ENCODE measurements around the gene ANKRD17.
"Not testable (repeated sequence)": the region's sequence is repeated elsewhere in the genome, so short reads cannot be mapped to it uniquely, and the experiment has no call there.

ANKRD17 gene

GRCh38 chr4:73211968-73212367 lies 46.6 kb downstream of the ANKRD17 start:
- Histone ChIP-seq H3K27me3 (replicated peaks; ENCODE audit: insufficient read depth, low read length) (no peaks in the 10 kb centered on the region), H3K4me3 (ENCODE audit: low read length) (no peak overlapping the region), H3K9me2 (replicated peaks; ENCODE audit: insufficient read depth, low read length) (no peaks in the 10 kb centered on the region), H4K20me1 (ENCODE audit: insufficient read depth, low read length) (peaks cover 9% of the 10 kb centered on the region; the same call in 1 of the 2 replicates), H2AFZ (ENCODE audit: low read length) (no peak overlapping the region), H3K36me3 (replicated peaks; ENCODE audit: insufficient read depth, low read length) (no peaks in the 10 kb centered on the region), H3K79me2 (ENCODE audit: low read length) (peaks cover 97% of the 10 kb centered on the region), H3K9me3 (replicated peaks; ENCODE audit: insufficient read depth, low read length) (no peaks in the 10 kb centered on the region), H3K27ac (ENCODE audit: low read length) (no peak overlapping the region), H3F3A (ENCODE audit: insufficient read depth, low read length) (no peaks in the 10 kb centered on the region), H3K9ac (ENCODE audit: low read length) (no peak overlapping the region), H3K4me2 (ENCODE audit: low read depth, low read length) (no peak overlapping the region), H3K4me1 (ENCODE audit: low read length) (no peaks in the 10 kb centered on the region)
- TF ChIP-seq EZH2phosphoT487 (IDR thresholded peaks at IDR 0.05; ENCODE audit: low read length) (no peak), EZH2 (optimal IDR thresholded peaks at IDR 0.05; ENCODE audit: low read depth, low read length) (no peak)
- no peak for DNase-seq

- no peak overlapping the region for H3K4me3 ChIP-seq (ENCODE audit: low read length)
- H3K27ac ChIP-seq (ENCODE audit: low read length), result no peak overlapping the region
- no peaks in the 10 kb centered on the region for H3F3A ChIP-seq (ENCODE audit: insufficient read depth, low read length)
- DNase-seq, result no peak
- peaks cover 18% of the 10 kb centered on the region for H4K20me1 ChIP-seq (ENCODE audit: insufficient read depth, low read length)
- H3K36me3 ChIP-seq (replicated peaks; ENCODE audit: insufficient read depth, low read length), result no peaks in the 10 kb centered on the region
- H3K27me3 ChIP-seq (replicated peaks; ENCODE audit: insufficient read depth, low read length), result no peaks in the 10 kb centered on the region
- H3K4me2 ChIP-seq (ENCODE audit: low read depth, low read length), result no peak overlapping the region
- H3K9ac ChIP-seq (ENCODE audit: low read length), result no peak overlapping the region
- H3K4me1 ChIP-seq (ENCODE audit: low read length), result no peaks in the 10 kb centered on the region
- TF ChIP-seq CTCF (IDR thresholded peaks at IDR 0.05; ENCODE audit: low read length) (no peak), EZH2 (optimal IDR thresholded peaks at IDR 0.05; ENCODE audit: low read depth, low read length) (no peak), EZH2phosphoT487 (IDR thresholded peaks at IDR 0.05; ENCODE audit: low read length) (no peak)
- peaks cover 99% of the 10 kb centered on the region for H3K79me2 ChIP-seq (ENCODE audit: low read length)
- no peaks in the 10 kb centered on the region for H3K9me2 ChIP-seq (replicated peaks; ENCODE audit: insufficient read depth, low read length)
- H3K9me3 ChIP-seq (replicated peaks; ENCODE audit: insufficient read depth, low read length), result no peaks in the 10 kb centered on the region
- H2AFZ ChIP-seq (ENCODE audit: low read length), result no peak overlapping the region
Measured at GRCh38 chr4:73208376-73208775, 50.2 kb downstream of the ANKRD17 start.

GRCh38 chr4:73206236-73206635 lies 52.4 kb downstream of the ANKRD17 start:
- DNase-seq, result no peak
- TF ChIP-seq CTCF (IDR thresholded peaks at IDR 0.05; ENCODE audit: low read length), result no peak
- no peak for TF ChIP-seq EZH2 (optimal IDR thresholded peaks at IDR 0.05; ENCODE audit: low read depth, low read length)
- TF ChIP-seq EZH2phosphoT487 (IDR thresholded peaks at IDR 0.05; ENCODE audit: low read length), result no peak
- H4K20me1 ChIP-seq (ENCODE audit: insufficient read depth, low read length), result peaks cover 34% of the 10 kb centered on the region
- H3K9me3 ChIP-seq (replicated peaks; ENCODE audit: insufficient read depth, low read length), result no peaks in the 10 kb centered on the region
- H3K9ac ChIP-seq (ENCODE audit: low read length), result no peak overlapping the region
- H3K9me2 ChIP-seq (replicated peaks; ENCODE audit: insufficient read depth, low read length), result no peaks in the 10 kb centered on the region
- H3K27ac ChIP-seq (ENCODE audit: low read length), result no peak overlapping the region
- peaks cover 100% of the 10 kb centered on the region for H3K79me2 ChIP-seq (ENCODE audit: low read length)
- H3K4me1 ChIP-seq (ENCODE audit: low read length), result no peaks in the 10 kb centered on the region
- H3K4me2 ChIP-seq (ENCODE audit: low read depth, low read length), result no peak overlapping the region
- no peaks in the 10 kb centered on the region for H3K27me3 ChIP-seq (replicated peaks; ENCODE audit: insufficient read depth, low read length)
- no peaks in the 10 kb centered on the region for H3K36me3 ChIP-seq (replicated peaks; ENCODE audit: insufficient read depth, low read length)
- no peaks in the 10 kb centered on the region for H3F3A ChIP-seq (ENCODE audit: insufficient read depth, low read length)
- H3K4me3 ChIP-seq (ENCODE audit: low read length), result no peak overlapping the region
- no peak overlapping the region for H2AFZ ChIP-seq (ENCODE audit: low read length)

GRCh38 chr4:73205482-73205881 lies 53.1 kb downstream of the ANKRD17 start:
- no peak overlapping the region for H3K27ac ChIP-seq (ENCODE audit: low read length)

GRCh38 chr4:73203976-73204375 lies 54.6 kb downstream of the ANKRD17 start:
- H3K27ac ChIP-seq (ENCODE audit: low read length); H3F3A ChIP-seq (ENCODE audit: insufficient read depth, low read length); H3K9me3 ChIP-seq (replicated peaks; ENCODE audit: insufficient read depth, low read length); H3K27me3 ChIP-seq (replicated peaks; ENCODE audit: insufficient read depth, low read length); H3K9ac ChIP-seq (ENCODE audit: low read length); H3K4me3 ChIP-seq (ENCODE audit: low read length); H3K4me2 ChIP-seq (ENCODE audit: low read depth, low read length); H3K4me1 ChIP-seq (ENCODE audit: low read length); H2AFZ ChIP-seq (ENCODE audit: low read length); H3K9me2 ChIP-seq (replicated peaks; ENCODE audit: insufficient read depth, low read length); H3K36me3 ChIP-seq (replicated peaks; ENCODE audit: insufficient read depth, low read length); DNase-seq: not testable (repeated sequence)
- Histone ChIP-seq H4K20me1 (ENCODE audit: insufficient read depth, low read length) (peaks cover 38% of the 10 kb centered on the region), H3K79me2 (ENCODE audit: low read length) (peaks cover 99% of the 10 kb centered on the region)

More at GRCh38 chr4:73205482-73205881, 53.1 kb downstream of the ANKRD17 start:
- Histone ChIP-seq H3K36me3 (replicated peaks; ENCODE audit: insufficient read depth, low read length) (no peaks in the 10 kb centered on the region), H3K9me3 (replicated peaks; ENCODE audit: insufficient read depth, low read length) (no peaks in the 10 kb centered on the region), H3K9me2 (replicated peaks; ENCODE audit: insufficient read depth, low read length) (no peaks in the 10 kb centered on the region), H3K9ac (ENCODE audit: low read length) (no peak overlapping the region), H3K4me1 (ENCODE audit: low read length) (no peaks in the 10 kb centered on the region), H3K27me3 (replicated peaks; ENCODE audit: insufficient read depth, low read length) (no peaks in the 10 kb centered on the region), H3F3A (ENCODE audit: insufficient read depth, low read length) (no peaks in the 10 kb centered on the region), H3K4me3 (ENCODE audit: low read length) (no peak overlapping the region), H3K4me2 (ENCODE audit: low read depth, low read length) (no peak overlapping the region), H4K20me1 (ENCODE audit: insufficient read depth, low read length) (peaks cover 36% of the 10 kb centered on the region), H2AFZ (ENCODE audit: low read length) (no peak overlapping the region), H3K79me2 (ENCODE audit: low read length) (peaks cover 100% of the 10 kb centered on the region)
- no peak for TF ChIP-seq EZH2 (optimal IDR thresholded peaks at IDR 0.05; ENCODE audit: low read depth, low read length)
- TF ChIP-seq CTCF (IDR thresholded peaks at IDR 0.05; ENCODE audit: low read length), result no peak
- TF ChIP-seq EZH2phosphoT487 (IDR thresholded peaks at IDR 0.05; ENCODE audit: low read length), result no peak
- no peak for DNase-seq

Measured in MM.1S (cell line).